ENCODE data around the gene OR6X1. TPM values are rescaled to one million over a fixed set of nuclear protein-coding genes. Genes with fewer than 3 reads are reported as not detected.

Gene OR6X1
- total RNA-seq, 1 donor: not detected

- no peaks in the 10 kb centered on the region for H3K27me3 ChIP-seq (ENCODE audit: insufficient read depth, low read length)
- peak; percentile 18 for DNase-seq (ENCODE audit: insufficient read length, low spot score, missing footprints)
- H2AFZ ChIP-seq (ENCODE audit: low read length): no peak overlapping the region
- no peaks in the 10 kb centered on the region for H3K36me3 ChIP-seq (ENCODE audit: insufficient read depth, low read length)
- H3K4me2 ChIP-seq (ENCODE audit: insufficient read depth, low read length): no peak overlapping the region
- no peaks in the 10 kb centered on the region for H3K4me1 ChIP-seq (ENCODE audit: insufficient read depth, low read length)
- H3K9me3 ChIP-seq (ENCODE audit: low read depth, low read length): no peaks in the 10 kb centered on the region
- no peaks in the 10 kb centered on the region for H3K79me2 ChIP-seq (ENCODE audit: insufficient read depth, low read length)
- no peak for TF ChIP-seq CTCF (IDR thresholded peaks at IDR 0.05; ENCODE audit: extremely low read depth, low read depth, low read length)
- no peak overlapping the region for H3K4me3 ChIP-seq (ENCODE audit: insufficient read depth, low read length)
- H4K20me1 ChIP-seq (ENCODE audit: insufficient read depth, low read length): no peaks in the 10 kb centered on the region
- H3K27ac ChIP-seq (ENCODE audit: low read depth, low read length): no peak overlapping the region
Measured at GRCh38 chr11:123798513-123799252, 44.4 kb upstream of the OR6X1 start.

GRCh38 chr11:123798079-123798478 is 43.8 kb upstream of the OR6X1 start:
- no peaks in the 10 kb centered on the region for H3K27me3 ChIP-seq (ENCODE audit: insufficient read depth, low read length)
- H3K36me3 ChIP-seq (ENCODE audit: insufficient read depth, low read length): no peaks in the 10 kb centered on the region
- no peak overlapping the region for H3K4me3 ChIP-seq (ENCODE audit: insufficient read depth, low read length)
- H3K9me3 ChIP-seq (ENCODE audit: low read depth, low read length): no peaks in the 10 kb centered on the region
- H3K27ac ChIP-seq (ENCODE audit: low read depth, low read length): no peak overlapping the region
- no peaks in the 10 kb centered on the region for H4K20me1 ChIP-seq (ENCODE audit: insufficient read depth, low read length)
- no peak overlapping the region for H2AFZ ChIP-seq (ENCODE audit: low read length)
- no peak overlapping the region for H3K4me2 ChIP-seq (ENCODE audit: insufficient read depth, low read length)
- DNase-seq (ENCODE audit: insufficient read length, low spot score, missing footprints): no peak
- no peak for TF ChIP-seq CTCF (IDR thresholded peaks at IDR 0.05; ENCODE audit: extremely low read depth, low read depth, low read length)
- no peaks in the 10 kb centered on the region for H3K79me2 ChIP-seq (ENCODE audit: insufficient read depth, low read length)
- H3K4me1 ChIP-seq (ENCODE audit: insufficient read depth, low read length): no peaks in the 10 kb centered on the region

GRCh38 chr11:123797541-123797940 is 43.2 kb upstream of the OR6X1 start:
- Histone ChIP-seq H3K27ac (ENCODE audit: low read depth, low read length) (no peak overlapping the region), H3K9me3 (ENCODE audit: low read depth, low read length) (no peaks in the 10 kb centered on the region), H3K36me3 (ENCODE audit: insufficient read depth, low read length) (no peaks in the 10 kb centered on the region), H3K4me3 (ENCODE audit: insufficient read depth, low read length) (no peak overlapping the region), H3K4me1 (ENCODE audit: insufficient read depth, low read length) (no peaks in the 10 kb centered on the region), H3K4me2 (ENCODE audit: insufficient read depth, low read length) (no peak overlapping the region), H3K79me2 (ENCODE audit: insufficient read depth, low read length) (no peaks in the 10 kb centered on the region), H3K27me3 (ENCODE audit: insufficient read depth, low read length) (no peaks in the 10 kb centered on the region), H2AFZ (ENCODE audit: low read length) (no peak overlapping the region), H4K20me1 (ENCODE audit: insufficient read depth, low read length) (no peaks in the 10 kb centered on the region)
- no peak for TF ChIP-seq CTCF (IDR thresholded peaks at IDR 0.05; ENCODE audit: extremely low read depth, low read depth, low read length)
- no peak for DNase-seq (ENCODE audit: insufficient read length, low spot score, missing footprints)

- TF ChIP-seq CTCF (IDR thresholded peaks at IDR 0.05; ENCODE audit: extremely low read depth, low read depth, low read length): no peak
- Histone ChIP-seq H3K79me2 (ENCODE audit: insufficient read depth, low read length) (no peaks in the 10 kb centered on the region), H4K20me1 (ENCODE audit: insufficient read depth, low read length) (no peaks in the 10 kb centered on the region), H3K9me3 (ENCODE audit: low read depth, low read length) (no peaks in the 10 kb centered on the region), H3K4me2 (ENCODE audit: insufficient read depth, low read length) (no peak overlapping the region), H3K27me3 (ENCODE audit: insufficient read depth, low read length) (no peaks in the 10 kb centered on the region), H3K4me1 (ENCODE audit: insufficient read depth, low read length) (no peaks in the 10 kb centered on the region), H3K36me3 (ENCODE audit: insufficient read depth, low read length) (no peaks in the 10 kb centered on the region), H3K27ac (ENCODE audit: low read depth, low read length) (no peak overlapping the region), H3K4me3 (ENCODE audit: insufficient read depth, low read length) (no peak overlapping the region), H2AFZ (ENCODE audit: low read length) (no peak overlapping the region)
- no peak for DNase-seq (ENCODE audit: insufficient read length, low spot score, missing footprints)
Measured at GRCh38 chr11:123797114-123797513, 42.8 kb upstream of the OR6X1 start.
